SJSA1 (cell line): ENCODE measurements around the gene TBC1D3C. TPM values are rescaled to one million over a fixed set of nuclear protein-coding genes. Genes with fewer than 3 reads are reported as not detected.
"Not testable (repeated sequence)": the region's sequence is repeated elsewhere in the genome, so short reads cannot be mapped to it uniquely, and the experiment has no call there.

Experiments used
- DNase-seq, 2 experiments: peaks; one replicate each; pipeline ENCODE4 v3.0.0-alpha.2; 2015 to 2020; ENCODE audit warnings: low spot score in 2 of 2, low read depth in 1 of 2
- H3K27ac ChIP-seq: fragments of 250-450 bp; sonication (Bioruptor Pico); 2 replicates; pipeline ENCODE4 v1.5.1; 2020; ENCODE audit warnings: mild to moderate bottlenecking, moderate library complexity
- H3K27me3 ChIP-seq: fragments of 250-450 bp; sonication (Bioruptor Pico); replicated peaks from 2 replicates; pipeline ENCODE4 v1.5.1; 2020; ENCODE audit warnings: mild to moderate bottlenecking, moderate library complexity
- H3K36me3 ChIP-seq: fragments of 250-450 bp; sonication (Bioruptor Pico); 2 replicates; pipeline ENCODE4 v1.5.1; 2020; ENCODE audit warnings: mild to moderate bottlenecking
- H3K4me1 ChIP-seq: fragments of 250-450 bp; sonication (Bioruptor Pico); replicated peaks from 2 replicates; pipeline ENCODE4 v1.6.1; 2021; ENCODE audit warnings: mild to moderate bottlenecking
- H3K4me3 ChIP-seq: fragments of 250-450 bp; sonication (Bioruptor Pico); 2 replicates; pipeline ENCODE4 v1.5.1; 2020; ENCODE audit warnings: mild to moderate bottlenecking
- H3K9me3 ChIP-seq: fragments of 250-450 bp; sonication (Bioruptor Pico); replicated peaks from 2 replicates; pipeline ENCODE4 v1.5.1; 2020; ENCODE audit warnings: mild to moderate bottlenecking
- total RNA-seq: library from RNA; depleted of rRNA; stranded (reverse); fragments of >200 nt; shearing (Covaris generic); gene quantifications from 2 replicates; pipeline ENCODE4 v1.2.3, GENCODE V29; 2014; rRNA removed

Gene TBC1D3C
- 0.13 TPM in 1 of 2 replicates, not detected in the other for total RNA-seq

GRCh38 chr17:38068534-38068933 is at the start of gene TBC1D3C:
Gene TBC1D3C, minus strand, starts transcription at chr17:38068634. Its CDS starts 1,568 bp downstream, at chr17:38067066.
- H3K36me3 ChIP-seq, H3K4me1 ChIP-seq, H3K27ac ChIP-seq, H3K9me3 ChIP-seq, H3K27me3 ChIP-seq, H3K4me3 ChIP-seq, DNase-seq: not testable (repeated sequence)

- DNase-seq, H3K36me3 ChIP-seq, H3K4me1 ChIP-seq, H3K27ac ChIP-seq, H3K27me3 ChIP-seq, H3K9me3 ChIP-seq, H3K4me3 ChIP-seq: not testable (repeated sequence)
Observed at GRCh38 chr17:38099262-38099661, 30.8 kb upstream of the TBC1D3C start.

- H3K27me3 ChIP-seq, DNase-seq, H3K27ac ChIP-seq, H3K4me3 ChIP-seq, H3K36me3 ChIP-seq, H3K4me1 ChIP-seq, H3K9me3 ChIP-seq: not testable (repeated sequence)
Observed at GRCh38 chr17:38094059-38094694, 25.7 kb upstream of the TBC1D3C start.

GRCh38 chr17:38088120-38088519 is 19.7 kb upstream of the TBC1D3C start:
- not testable (repeated sequence) for DNase-seq, H3K4me3 ChIP-seq, H3K27me3 ChIP-seq, H3K36me3 ChIP-seq, H3K27ac ChIP-seq, H3K9me3 ChIP-seq, H3K4me1 ChIP-seq

- not testable (repeated sequence) for H3K4me3 ChIP-seq
Observed at GRCh38 chr17:38087344-38087743, 18.9 kb upstream of the TBC1D3C start.

More at GRCh38 chr17:38087344-38087743, 18.9 kb upstream of the TBC1D3C start:
- H3K9me3 ChIP-seq, H3K27me3 ChIP-seq, H3K4me1 ChIP-seq, H3K27ac ChIP-seq, H3K36me3 ChIP-seq, DNase-seq: not testable (repeated sequence)

Other genes with a start within 250 kb of the TBC1D3C start
- not detected in 2 replicates for gene TBC1D3K, start 144.2 kb downstream of the TBC1D3C start, total RNA-seq
- gene TBC1D3L, start 79.6 kb downstream of the TBC1D3C start, total RNA-seq = not detected in 2 replicates
- 1.8 TPM in 1 of 2 replicates, not detected in the other for gene TBC1D3D, start 64.7 kb downstream of the TBC1D3C start, total RNA-seq
- gene TBC1D3E, start 59.3 kb upstream of the TBC1D3C start, total RNA-seq = 0.13 TPM in 1 of 2 replicates, not detected in the other
- gene TBC1D3, start 123.9 kb upstream of the TBC1D3C start, total RNA-seq = not detected in 2 replicates
- gene MRPL45, start 228.5 kb upstream of the TBC1D3C start, total RNA-seq = 34.6 and 40.4 TPM in 2 replicates